ENCODE measurements around the gene CAB39.

CAB39 gene

GRCh38 chr2:230712443-230713330 lies at the start of gene CAB39:
CAB39 (plus strand) TSS chr2:230712842; CDS start chr2:230760002, 47,160 bp downstream.
- Histone ChIP-seq H3K27ac (ENCODE audit: poor library complexity, severe bottlenecking) (peak within 1 kb of the TSS; percentile 91), H3K4me1 (ENCODE audit: insufficient read depth, poor library complexity, severe bottlenecking) (peaks cover 28% of the 10 kb centered on the region), H3K36me3 (ENCODE audit: low read depth) (peaks cover 29% of the 10 kb centered on the region), H3K27me3 (ENCODE audit: insufficient read depth, poor library complexity, severe bottlenecking) (no peaks in the 10 kb centered on the region), H3K9me3 (ENCODE audit: severe bottlenecking) (no peaks in the 10 kb centered on the region), H3K4me3 (ENCODE audit: severe bottlenecking) (peak within 1 kb of the TSS; percentile 98)
- peak; percentile 79 for DNase-seq (ENCODE audit: low spot score)
- ATAC-seq (ENCODE audit: low read depth) = peak; percentile 78
- TF ChIP-seq CTCF (IDR thresholded peaks at IDR 0.05; ENCODE audit: poor library complexity, severe bottlenecking) = peak; percentile 97

GRCh38 chr2:230664128-230664527 lies 48.5 kb upstream of the CAB39 start:
- Histone ChIP-seq H3K9me3 (ENCODE audit: severe bottlenecking) (no peaks in the 10 kb centered on the region), H3K27ac (ENCODE audit: poor library complexity, severe bottlenecking) (no peak overlapping the region), H3K4me3 (ENCODE audit: severe bottlenecking) (no peak overlapping the region), H3K36me3 (ENCODE audit: low read depth) (no peaks in the 10 kb centered on the region), H3K4me1 (ENCODE audit: insufficient read depth, poor library complexity, severe bottlenecking) (peaks cover 25% of the 10 kb centered on the region), H3K27me3 (ENCODE audit: insufficient read depth, poor library complexity, severe bottlenecking) (no peaks in the 10 kb centered on the region)
- DNase-seq (ENCODE audit: low spot score) (no peak), ATAC-seq (ENCODE audit: low read depth) (no peak)
- no peak for TF ChIP-seq CTCF (IDR thresholded peaks at IDR 0.05; ENCODE audit: poor library complexity, severe bottlenecking)

GRCh38 chr2:230664844-230665243 lies 47.8 kb upstream of the CAB39 start:
- H3K4me3 ChIP-seq (ENCODE audit: severe bottlenecking) = no peak overlapping the region
- no peaks in the 10 kb centered on the region for H3K27me3 ChIP-seq (ENCODE audit: insufficient read depth, poor library complexity, severe bottlenecking)
- H3K27ac ChIP-seq (ENCODE audit: poor library complexity, severe bottlenecking) = no peak overlapping the region
- DNase-seq (ENCODE audit: low spot score) (no peak), ATAC-seq (ENCODE audit: low read depth) (no peak)
- no peak for TF ChIP-seq CTCF (IDR thresholded peaks at IDR 0.05; ENCODE audit: poor library complexity, severe bottlenecking)
- H3K4me1 ChIP-seq (ENCODE audit: insufficient read depth, poor library complexity, severe bottlenecking) = peaks cover 27% of the 10 kb centered on the region
- H3K9me3 ChIP-seq (ENCODE audit: severe bottlenecking) = no peaks in the 10 kb centered on the region
- no peaks in the 10 kb centered on the region for H3K36me3 ChIP-seq (ENCODE audit: low read depth)

GRCh38 chr2:230665263-230665691 lies 47.4 kb upstream of the CAB39 start:
- no peak for ATAC-seq (ENCODE audit: low read depth)
- TF ChIP-seq CTCF (IDR thresholded peaks at IDR 0.05; ENCODE audit: poor library complexity, severe bottlenecking) = no peak
- Histone ChIP-seq H3K27ac (ENCODE audit: poor library complexity, severe bottlenecking) (no peak overlapping the region), H3K27me3 (ENCODE audit: insufficient read depth, poor library complexity, severe bottlenecking) (no peaks in the 10 kb centered on the region), H3K4me3 (ENCODE audit: severe bottlenecking) (no peak overlapping the region), H3K4me1 (ENCODE audit: insufficient read depth, poor library complexity, severe bottlenecking) (peaks cover 27% of the 10 kb centered on the region), H3K9me3 (ENCODE audit: severe bottlenecking) (no peaks in the 10 kb centered on the region), H3K36me3 (ENCODE audit: low read depth) (no peaks in the 10 kb centered on the region)
- DNase-seq (ENCODE audit: low spot score) = no peak

- Histone ChIP-seq H3K4me3 (ENCODE audit: severe bottlenecking) (no peak overlapping the region), H3K36me3 (ENCODE audit: low read depth) (no peaks in the 10 kb centered on the region), H3K27me3 (ENCODE audit: insufficient read depth, poor library complexity, severe bottlenecking) (no peaks in the 10 kb centered on the region), H3K9me3 (ENCODE audit: severe bottlenecking) (no peaks in the 10 kb centered on the region), H3K4me1 (ENCODE audit: insufficient read depth, poor library complexity, severe bottlenecking) (peaks cover 27% of the 10 kb centered on the region), H3K27ac (ENCODE audit: poor library complexity, severe bottlenecking) (peak overlapping the region; percentile 72)
- DNase-seq (ENCODE audit: low spot score) (no peak), ATAC-seq (ENCODE audit: low read depth) (no peak)
- TF ChIP-seq CTCF (IDR thresholded peaks at IDR 0.05; ENCODE audit: poor library complexity, severe bottlenecking) = no peak
Measured at GRCh38 chr2:230666446-230666845, 46.2 kb upstream of the CAB39 start.
